ENCODE measurements around the gene EIF5.

- TF ChIP-seq CTCF (conservative IDR thresholded peaks at IDR 0.05; ENCODE audit: low read length) (no peak), EZH2phosphoT487 (IDR thresholded peaks at IDR 0.05; ENCODE audit: borderline replicate concordance, low read depth, low read length) (no peak)
Observed at GRCh38 chr14:103356024-103356682, 22.1 kb downstream of the EIF5 start.

Data from OCI-LY7 (cell line).